ENCODE results near the gene SNAP23.

- no peak for TF ChIP-seq CTCF (IDR thresholded peaks at IDR 0.05)
- TF ChIP-seq POLR2A (IDR thresholded peaks at IDR 0.05): no peak
Measured at GRCh38 chr15:42447599-42447998, 47.8 kb upstream of the SNAP23 start.
